Stimulated activated CD4-positive, alpha-beta T cell treated with anti-CD3 and anti-CD28 coated beads, Interleukin-4, amount 100 ng/mL, for 1 hour (primary cell): ENCODE measurements around the gene TMEM181.

Source experiments
- DNase-seq: peaks from one replicate; pipeline ENCODE4 v3.0.0-alpha.2; 2020

Gene TMEM181

DNA sequence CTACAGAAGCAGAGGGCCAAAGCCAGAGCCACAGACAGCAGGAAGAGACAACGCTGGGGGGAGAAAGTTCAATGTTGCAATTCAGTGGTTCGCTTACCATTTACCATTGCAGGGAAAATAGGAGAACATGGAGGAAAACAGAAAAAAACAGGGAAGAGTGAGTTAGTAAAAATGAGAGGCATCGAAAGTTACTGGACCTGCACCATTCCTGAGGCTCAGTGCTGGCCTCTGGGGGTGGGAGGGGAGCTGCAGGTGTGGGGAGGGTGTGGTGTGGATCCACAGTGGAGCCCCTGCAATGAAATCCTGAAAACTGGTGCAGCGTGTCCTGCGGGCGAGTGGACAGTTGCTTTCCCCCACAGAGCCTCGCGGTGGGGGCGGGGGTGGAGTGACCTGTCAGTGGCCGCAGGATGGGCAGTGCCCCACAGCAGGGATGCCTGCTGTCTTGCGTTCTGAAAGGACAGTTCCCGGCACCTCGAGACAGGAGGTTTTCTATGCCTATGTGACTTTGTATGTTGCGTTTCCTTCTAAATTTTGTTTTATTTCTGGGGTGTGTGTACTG is 5.7 kb downstream of the TMEM181 start:
- DNase-seq, result no peak

DNA sequence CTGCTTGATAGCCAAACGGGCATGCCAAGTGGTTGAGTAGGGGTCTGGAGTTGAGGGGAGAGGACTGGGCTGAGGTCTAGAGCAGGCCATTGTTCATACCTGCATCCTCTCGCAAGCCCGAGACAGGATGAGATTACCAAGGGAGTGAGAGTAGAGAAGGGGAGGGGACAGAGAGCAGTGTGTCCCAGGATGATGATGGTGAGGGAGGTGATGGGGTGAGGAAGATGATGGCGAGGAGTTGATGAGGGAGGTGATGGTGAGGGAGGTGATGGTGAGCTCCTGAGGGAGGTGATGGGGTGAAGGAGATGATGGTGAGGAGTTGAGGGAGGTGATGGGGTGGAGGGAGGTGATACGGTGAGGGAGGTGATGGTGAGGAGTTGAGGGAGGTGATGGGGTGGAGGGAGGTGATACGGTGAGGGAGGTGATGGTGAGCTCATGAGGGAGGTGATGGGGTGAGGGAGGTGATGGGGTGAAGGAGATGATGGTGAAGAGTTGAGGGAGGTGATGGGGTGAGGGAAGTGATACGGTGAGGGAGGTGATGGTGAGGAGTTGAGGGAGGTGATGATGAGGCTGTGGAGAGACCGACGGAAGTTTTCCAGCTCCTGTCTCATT is 6.4 kb downstream of the TMEM181 start:
- no peak for DNase-seq

- DNase-seq, result no peak
These were observed 7.3 kb downstream of the TMEM181 start for GRCh38 chr6:158567152-158567551.

- DNase-seq, result no peak
These were observed 8.0 kb downstream of the TMEM181 start for GRCh38 chr6:158567871-158568401.

DNA sequence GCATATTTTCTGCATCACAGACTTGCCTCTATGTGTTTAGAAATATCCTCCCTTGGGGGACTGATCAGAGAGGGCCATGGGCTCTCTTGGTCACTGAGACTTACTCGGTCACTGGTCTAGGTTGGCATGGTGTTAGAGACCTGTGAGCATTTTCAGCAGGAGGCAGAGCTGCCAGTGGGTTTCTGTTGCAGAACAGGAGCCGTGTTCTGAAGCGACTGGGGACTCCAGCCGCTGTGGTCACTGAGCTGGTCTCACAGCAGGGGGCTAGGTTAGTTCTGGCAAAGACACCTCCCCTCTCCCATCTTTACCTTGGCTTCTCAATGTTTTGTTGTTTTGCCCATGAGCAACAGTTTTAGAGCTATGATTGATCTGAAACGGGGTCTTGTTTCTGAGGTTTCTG is 8.7 kb downstream of the TMEM181 start:
- DNase-seq, result no peak

DNA sequence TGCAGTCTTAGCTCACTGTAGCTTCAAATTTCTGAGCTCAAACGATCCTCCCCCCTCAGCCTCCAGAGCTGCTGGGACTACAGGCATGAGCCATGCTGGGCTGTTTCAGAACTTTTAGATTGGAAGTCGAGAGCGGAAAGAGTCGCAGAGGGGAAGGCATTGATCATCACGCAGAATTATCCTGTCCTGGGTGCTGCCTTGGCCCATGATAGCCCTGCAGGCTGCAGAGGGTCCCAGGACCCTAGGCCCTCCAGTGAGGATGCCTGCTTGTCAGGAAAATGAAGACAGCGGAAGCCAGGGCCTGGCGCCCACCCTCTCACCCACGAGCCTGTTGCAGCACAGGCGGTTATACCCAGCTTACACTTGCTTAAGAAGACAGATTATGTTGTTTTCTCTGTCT is 9.1 kb downstream of the TMEM181 start:
- DNase-seq, result no peak

DNA sequence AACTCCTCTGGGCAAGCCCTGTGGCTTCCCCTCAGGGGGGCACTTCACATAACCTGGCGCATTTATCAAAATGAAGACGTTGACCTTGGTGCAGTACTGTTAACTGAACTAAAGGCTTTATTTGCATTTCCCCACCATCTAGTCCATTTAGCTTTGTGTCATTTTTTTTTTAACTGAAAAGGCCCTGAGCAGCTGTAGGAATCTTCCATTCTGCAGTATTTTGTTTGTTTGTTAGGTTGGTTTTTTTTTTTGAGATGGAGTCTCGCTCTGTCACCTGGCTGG is 10.7 kb downstream of the TMEM181 start:
- no peak for DNase-seq

DNA sequence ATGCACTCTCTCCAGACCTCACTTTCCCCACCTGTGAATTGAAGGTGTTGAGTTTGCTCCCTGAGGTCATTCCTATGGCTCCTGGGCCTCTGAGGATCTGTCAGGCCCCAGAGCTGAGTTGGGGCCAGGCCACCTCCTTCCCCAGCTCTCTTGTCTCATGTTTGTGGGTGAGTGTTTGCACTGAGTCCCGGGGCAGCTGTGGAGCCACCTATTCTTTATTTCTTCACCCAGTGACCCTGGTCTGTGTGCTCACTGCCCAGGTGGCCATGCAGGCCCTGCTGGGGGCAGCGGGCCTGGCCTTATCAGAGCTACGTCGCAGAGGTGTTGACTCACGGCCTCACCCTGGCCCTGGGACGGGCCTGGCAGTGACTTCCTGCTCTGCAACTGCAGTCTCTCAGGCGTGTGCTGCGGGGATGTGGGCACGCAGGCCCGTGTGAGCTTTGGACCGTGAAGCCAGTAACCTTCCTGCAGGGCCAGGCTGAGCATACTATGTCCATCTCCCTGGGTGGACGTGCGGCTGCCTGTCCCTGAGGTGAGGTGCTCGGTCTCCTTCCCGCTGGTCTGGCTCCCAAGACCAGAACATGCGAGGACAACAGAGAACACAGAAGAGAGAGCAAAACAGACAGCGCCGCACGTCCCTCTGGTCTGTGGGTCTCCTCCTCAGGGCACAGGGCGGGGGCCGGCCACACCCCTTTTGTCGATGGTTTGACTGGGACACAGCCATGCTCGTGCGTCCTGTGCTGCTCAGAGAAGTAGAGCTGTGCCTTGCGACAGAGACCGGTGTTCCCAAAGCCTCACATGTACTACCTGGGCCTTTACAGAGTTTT is 12.1 kb downstream of the TMEM181 start:
- DNase-seq, result no peak

GRCh38 chr6:158572653-158573541 is 13.0 kb downstream of the TMEM181 start:
- DNase-seq, result no peak

- DNase-seq, result no peak
These were observed 13.6 kb downstream of the TMEM181 start for GRCh38 chr6:158573542-158573931.

- no peak for DNase-seq
These were observed 14.9 kb downstream of the TMEM181 start for GRCh38 chr6:158574800-158575199.

GRCh38 chr6:158575550-158575949 is 15.7 kb downstream of the TMEM181 start:
- DNase-seq, result no peak

DNA sequence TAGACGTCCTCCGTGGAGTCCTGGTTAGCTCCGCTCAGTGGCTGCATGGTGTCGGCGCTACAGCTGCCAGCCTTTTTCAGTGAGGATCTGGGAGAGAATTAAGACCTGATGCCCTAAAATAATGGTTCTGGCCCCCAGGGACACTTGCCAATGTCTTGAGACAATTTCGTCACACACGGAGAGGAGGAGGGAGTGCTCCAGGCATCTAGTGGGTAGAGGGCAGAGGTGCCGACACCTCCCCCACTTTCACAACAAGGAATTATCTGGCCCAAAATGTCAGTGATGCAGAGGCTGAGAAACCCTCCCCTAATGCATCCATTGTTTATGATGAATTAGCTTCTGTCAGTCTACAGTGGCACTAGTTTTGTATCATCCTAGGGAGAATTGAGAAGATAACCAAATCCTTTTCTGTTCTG is 24.4 kb downstream of the TMEM181 start:
- DNase-seq, result no peak

GRCh38 chr6:158586652-158587051 is 26.8 kb downstream of the TMEM181 start:
- no peak for DNase-seq

GRCh38 chr6:158589366-158589765 is 29.5 kb downstream of the TMEM181 start:
- DNase-seq, result no peak

GRCh38 chr6:158591134-158591809 is 31.4 kb downstream of the TMEM181 start:
- no peak for DNase-seq

GRCh38 chr6:158591810-158592209 is 31.9 kb downstream of the TMEM181 start:
- no peak for DNase-seq

DNA sequence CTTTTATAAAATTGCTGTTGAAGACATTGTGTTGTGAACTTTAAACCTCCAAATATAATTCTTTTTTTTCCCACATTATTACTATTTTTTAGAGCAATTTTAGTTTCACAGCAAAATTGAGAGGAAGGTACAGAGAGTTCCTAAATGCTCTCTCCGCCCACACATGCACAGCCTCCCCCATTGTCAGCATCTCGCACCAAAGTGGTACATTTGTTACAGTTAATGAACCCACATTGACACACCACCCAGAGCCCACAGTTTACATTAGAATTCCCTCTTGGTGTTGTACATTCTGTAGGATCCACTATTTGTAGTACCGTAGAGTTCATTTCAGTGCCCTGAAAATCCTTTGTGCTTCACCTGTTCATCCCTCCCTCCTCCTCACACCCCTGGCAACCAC is 33.8 kb downstream of the TMEM181 start:
- no peak for DNase-seq

DNA sequence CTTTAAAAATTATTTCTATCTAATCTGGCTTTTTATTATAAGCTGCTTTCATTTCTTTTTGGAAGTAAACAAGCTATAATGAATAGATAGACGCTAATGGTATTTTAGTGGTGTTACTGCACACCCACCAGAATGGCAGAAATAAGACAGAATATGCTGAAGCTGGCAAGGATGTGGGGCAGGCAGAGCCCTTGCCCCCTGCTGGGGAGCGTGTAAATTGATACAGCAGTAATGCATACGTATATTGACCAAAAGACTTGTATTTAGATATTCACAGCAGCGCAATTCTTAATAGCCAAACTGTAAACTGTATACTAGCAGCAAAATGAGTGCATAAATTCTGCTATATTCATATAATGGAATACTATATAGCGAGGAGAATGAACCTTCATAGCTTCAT is 35.3 kb downstream of the TMEM181 start:
- DNase-seq, result no peak

DNA sequence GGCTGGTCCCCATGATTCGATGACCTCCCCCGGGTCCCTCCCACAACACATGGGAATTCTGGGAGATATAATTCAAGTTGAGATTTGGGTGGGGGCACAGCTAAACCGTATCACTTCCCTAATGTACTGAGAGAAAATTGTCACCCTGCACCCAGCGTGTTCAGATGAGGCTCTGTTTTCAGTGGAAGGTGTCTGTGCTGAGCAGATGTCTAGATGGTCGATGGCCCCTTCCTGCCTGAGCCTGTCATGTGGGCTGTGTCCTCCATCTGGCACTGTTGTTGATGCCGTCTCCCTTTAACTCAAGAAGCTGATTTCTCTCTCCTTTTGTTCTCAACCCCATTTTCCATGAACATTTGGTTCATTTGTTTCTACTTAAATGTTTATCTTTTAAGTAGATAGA is 37.0 kb downstream of the TMEM181 start:
- DNase-seq, result no peak

- DNase-seq, result no peak
These were observed 37.7 kb downstream of the TMEM181 start for GRCh38 chr6:158597565-158597964.

DNA sequence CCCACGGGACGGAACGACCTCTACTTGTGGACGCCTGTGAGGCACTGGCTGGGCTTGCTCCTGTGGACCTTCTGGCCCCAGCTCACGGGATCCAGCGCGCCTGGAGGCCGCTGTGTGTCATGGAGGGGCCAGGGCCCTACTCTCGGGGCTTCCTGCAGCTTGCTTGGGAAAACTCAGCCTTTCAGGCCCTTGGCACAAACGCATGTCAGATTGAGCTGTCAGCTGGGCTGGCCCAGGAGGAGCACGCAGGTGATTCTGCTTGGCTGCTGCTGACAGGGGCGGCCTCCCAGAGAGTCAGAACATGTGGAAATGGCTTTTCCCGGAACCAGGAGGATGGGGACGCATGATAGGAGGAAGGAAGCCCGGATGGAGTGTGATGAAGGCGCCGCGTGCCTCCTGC is 39.7 kb downstream of the TMEM181 start:
- DNase-seq, result no peak
